ENCODE results near the gene ZSWIM6.
"Not testable (repeated sequence)": the region's sequence is repeated elsewhere in the genome, so short reads cannot be mapped to it uniquely, and the experiment has no call there.

ZSWIM6 gene

DNA sequence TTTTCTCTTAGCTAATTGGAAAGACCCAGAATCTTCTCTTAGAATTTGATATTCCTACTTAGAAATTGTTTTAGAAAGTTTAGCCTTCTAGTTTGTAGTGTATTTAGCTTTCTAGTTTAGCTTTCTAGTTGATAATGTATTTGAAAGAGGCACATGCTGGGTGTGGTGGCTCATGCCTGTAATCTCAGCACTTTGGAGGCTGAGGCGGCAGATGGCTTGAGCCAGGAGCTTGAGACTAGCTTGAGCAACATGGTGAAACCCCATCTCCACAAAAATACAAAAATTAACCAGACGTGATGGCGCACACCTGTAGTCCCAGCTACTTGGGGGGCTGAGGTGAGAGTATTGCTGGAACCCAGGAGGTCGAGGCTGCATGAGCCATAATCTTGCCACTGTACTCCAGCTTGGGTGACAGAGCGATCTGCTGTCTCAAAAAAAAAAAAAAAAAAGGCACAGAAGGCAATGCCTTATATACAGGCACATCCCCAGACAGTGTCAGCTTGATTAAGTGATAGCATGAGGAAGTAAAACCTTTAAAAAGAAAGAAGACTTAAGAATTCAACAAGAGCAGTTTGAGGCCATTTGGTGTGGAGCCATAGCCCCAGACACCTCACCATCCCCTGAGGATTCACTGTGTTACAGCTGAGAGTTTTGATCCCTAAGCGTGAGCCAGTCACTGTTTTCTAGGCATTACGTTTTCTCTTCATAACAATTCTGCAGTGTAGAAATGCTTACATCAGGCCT is 34.6 kb downstream of the ZSWIM6 start:
- DNase-seq = no peak

DNA sequence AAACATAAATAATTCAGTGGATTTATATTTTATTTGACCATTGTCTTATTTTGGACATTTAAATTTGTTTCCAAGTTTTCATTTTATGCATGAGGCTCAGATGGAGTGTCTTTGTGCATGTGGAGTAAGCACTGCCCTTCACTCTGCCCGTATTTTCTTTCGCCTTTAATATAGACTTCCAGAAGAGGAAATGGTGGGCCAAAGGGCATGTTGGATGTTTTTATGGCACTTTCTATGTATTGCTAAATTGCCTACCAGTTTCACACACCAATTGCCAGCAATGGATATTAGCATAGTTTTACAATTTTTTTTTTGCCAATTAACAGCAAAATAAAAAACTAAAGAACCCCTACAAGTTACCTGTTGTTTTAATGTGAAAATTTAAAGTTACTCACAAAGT is 38.4 kb downstream of the ZSWIM6 start:
- no peak for DNase-seq

DNA sequence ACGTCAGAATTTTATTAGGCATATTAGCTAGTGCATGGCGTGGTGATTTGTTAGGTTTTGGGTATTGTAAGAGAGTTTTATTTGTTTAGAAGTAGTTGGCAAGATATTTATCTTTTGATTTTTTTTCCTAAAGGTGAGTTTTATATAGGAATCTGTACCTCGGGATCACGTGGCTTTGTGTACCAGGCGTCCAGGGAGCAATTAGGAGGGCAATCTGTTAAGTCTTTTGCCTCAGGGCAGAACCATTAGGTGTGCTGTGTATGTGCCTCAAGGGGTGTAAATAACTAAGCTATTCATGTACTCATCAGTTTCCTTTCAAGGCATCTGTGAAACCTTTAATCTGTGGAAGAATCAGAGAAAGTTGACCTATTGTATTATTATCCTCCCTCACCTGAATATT is 39.4 kb downstream of the ZSWIM6 start:
- no peak for DNase-seq

DNA sequence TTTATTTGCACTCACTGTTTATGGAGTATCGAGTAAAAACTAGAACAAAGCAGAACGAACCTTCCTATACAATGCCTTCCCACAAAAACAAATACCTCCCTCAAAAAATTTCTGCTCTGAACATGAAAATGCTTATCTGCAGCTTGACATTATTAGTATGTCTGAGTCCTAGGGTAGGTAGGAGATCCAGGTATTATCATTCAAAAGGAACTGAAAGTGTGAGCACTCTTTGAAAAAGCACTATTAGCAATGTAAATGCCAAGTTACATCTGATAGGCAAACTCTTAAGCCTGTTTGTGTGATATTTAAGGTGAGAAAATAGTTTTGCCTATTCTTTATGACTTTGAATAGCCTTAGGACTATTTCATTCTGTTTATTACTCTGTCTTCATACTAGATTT is 47.6 kb downstream of the ZSWIM6 start:
- no peak for DNase-seq

DNA sequence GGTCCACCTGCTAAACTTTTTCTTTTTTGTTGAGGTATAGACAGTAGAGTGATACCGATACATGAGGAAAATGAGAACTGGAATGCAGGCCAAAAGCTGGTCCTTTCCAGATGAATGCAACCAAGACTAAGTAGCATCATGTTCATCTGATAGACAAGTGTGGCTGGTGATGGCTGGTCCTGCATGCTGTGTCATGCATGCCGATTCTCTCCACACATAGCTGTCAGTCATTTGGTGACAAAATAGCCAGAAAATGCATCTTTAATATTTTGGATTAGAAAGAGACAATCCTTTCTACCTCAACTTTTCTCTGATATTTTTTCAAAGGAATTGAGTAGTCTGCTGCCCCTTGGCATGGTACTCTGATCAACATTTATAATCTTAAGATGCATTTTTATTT is 49.9 kb downstream of the ZSWIM6 start:
- no peak for DNase-seq

DNA sequence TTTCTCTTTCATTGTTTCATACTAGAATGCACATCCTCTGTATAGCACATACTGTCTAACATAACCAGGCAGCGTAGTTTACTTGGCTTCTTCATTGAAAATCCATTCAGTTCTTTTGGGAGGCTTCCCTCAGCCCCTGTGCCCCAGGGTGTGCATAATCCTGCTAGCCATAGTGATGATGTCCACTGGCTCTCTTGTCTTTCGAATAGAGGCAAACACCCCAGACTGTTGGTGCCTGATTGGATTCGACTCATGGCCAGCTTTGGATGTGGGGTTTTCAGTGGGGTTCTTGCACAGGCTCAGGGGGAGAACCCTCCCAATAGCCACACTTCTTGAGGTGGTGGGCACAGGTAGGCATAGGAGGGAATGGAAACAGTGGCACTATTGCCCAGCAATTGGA is 53.6 kb downstream of the ZSWIM6 start:
- DNase-seq = no peak

DNA sequence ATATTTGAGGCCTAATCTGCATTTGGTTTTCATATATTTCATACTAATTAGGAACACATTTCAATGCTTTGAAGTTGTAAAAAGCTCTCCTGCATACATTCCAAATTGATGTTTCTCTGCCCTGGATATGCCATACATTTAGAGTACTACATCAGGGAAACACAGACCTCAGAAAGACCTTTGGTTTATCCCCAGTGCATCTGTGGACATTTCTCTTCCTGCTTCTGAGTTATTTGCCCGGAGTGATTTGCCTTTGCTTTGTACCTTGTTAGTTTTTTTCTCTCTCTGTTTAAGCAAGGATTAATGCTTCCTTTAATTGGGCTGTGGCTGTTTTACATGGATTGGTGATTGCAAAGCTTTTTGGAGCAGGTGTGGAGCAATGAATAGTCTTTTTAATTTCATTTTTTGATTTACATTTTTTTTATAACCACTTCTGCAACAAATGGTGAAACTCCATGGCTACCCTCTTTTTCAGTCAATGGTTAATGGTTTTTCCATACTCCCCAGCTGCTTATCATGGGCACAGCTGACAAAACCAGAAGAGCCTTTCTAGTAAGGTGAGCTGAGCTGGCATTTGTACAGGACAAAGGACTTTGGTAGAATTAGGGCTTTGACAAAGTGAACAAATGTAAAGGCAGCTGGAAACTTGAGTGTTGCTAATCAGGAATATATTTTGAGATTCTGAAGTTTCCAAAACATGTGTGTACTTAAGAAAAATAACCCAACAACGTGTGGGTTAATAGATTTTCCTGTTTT is 54.2 kb downstream of the ZSWIM6 start:
- DNase-seq = no peak

DNA sequence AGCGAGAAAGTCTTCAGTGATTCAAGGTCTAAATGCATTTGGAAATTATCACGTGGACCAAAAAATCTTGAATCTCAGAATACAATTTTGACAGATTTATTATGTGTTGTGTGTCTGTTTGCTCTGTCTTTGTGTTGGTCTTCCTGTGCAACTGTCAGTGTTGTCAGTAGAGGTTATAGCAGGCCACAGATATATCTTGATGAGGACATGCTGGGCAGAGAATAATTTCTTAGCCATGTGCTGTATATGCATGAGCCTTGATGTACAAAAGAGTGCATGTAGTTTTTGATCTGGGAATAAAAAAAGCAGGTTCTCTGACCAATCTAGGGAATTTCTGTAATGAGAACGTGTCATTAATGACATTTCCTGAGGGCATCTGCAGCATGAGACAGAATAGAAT is 57.6 kb downstream of the ZSWIM6 start:
- DNase-seq = no peak

DNA sequence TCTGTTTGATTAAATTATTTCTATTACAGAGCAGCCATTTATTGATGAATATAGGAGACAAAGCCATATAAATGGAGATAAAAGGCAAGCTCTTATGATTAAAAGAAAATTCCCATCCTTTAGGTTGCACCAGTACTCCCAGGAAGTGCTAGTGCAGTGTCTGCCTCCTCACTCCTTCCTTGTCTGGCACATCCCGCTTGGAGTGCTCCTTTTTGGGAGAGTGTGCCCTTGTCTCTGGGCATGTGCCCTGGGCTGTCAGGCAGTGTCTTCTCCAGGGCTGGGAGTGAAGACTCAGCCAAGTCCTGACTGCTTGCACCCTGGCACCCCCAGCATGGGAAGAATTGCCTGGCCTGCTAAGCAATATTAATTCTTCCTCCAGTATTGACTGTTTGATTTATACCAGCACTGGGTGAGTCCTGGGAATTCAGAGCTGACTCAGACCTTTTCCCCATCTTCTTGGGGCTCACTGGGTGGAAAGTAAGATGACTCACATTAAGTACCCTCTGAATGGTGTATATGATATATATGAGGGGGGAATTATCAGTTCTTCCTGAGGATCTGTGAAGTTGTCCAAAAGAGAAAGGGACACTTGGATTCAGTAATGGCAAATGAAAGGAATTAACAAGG is 62.1 kb downstream of the ZSWIM6 start:
- DNase-seq = no peak

DNA sequence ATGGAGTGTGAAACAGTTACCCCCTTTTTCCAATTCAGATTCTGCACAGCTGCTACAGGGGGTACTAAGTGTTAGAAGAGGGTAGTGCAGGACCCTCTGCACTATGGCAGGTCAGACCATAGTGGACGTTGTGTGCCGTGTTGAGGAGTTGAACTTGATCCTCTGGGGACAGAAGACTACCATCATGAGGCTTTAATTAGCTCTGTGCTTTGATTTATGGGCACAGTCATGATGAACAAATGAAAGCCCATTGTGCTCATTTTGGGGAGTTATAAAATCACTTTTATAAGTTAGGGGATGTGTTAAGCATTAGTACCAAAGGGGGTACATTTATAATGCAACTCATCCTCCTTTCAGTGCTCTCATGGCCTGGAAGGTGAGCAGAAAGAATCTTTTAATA is 62.7 kb downstream of the ZSWIM6 start:
- DNase-seq = no peak

DNA sequence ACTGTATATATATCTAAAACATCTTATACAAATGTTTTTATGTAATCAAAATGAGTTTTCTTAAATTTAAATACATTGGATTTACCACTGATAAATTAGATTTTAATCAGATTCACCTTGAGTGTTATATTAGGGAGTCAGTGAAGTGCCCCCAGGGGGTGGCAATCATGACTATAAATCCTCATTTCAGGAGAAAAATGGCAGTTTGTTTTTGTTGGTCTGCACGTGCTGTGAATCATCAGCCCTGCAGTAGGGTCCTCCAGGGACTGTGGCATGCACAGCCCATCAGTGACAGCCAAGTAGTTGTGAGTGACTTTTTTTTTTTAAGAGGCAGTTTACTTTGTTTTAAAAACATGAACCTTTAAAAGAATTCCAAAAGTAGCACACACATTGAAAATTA is 65.2 kb downstream of the ZSWIM6 start:
- DNase-seq = no peak

DNA sequence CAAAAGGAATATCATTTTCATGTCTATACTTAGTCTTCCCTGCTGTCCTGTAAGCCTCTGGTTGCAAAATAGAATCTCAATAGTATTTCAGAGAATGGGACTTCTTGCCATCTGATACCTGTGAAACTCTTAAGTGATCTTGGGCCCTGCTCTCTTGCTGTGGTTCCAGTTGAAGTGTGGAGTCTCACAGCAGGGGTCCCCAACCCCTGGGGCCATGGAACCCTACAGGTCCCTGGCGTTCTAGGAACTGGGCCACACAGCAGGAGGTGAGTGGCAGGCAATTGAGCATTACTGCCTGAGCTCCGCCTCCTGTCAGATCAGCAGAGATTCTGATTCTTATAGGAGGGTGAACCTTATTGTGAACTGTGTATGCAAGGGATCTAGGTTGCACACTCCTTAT is 65.9 kb downstream of the ZSWIM6 start:
- DNase-seq = no peak

DNA sequence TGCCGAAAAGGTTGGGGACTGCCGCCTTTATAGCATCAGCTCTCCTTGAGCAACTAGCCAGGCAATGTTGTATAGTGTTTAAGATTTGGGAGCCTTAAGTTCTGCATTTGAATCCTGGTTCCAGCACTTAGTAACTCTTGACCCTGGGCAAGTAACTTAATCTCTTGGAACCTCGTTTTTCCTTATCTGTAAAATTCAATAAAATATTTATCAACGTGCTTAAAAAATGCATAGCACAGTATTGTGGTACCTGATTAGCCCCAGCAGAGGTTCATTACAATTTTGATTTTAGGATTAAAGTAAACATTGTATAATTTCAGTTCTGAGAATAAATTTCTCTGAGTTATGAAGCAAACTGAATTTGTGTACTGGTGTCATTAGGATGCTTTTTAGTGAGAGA is 66.4 kb downstream of the ZSWIM6 start:
- no peak for DNase-seq

DNA sequence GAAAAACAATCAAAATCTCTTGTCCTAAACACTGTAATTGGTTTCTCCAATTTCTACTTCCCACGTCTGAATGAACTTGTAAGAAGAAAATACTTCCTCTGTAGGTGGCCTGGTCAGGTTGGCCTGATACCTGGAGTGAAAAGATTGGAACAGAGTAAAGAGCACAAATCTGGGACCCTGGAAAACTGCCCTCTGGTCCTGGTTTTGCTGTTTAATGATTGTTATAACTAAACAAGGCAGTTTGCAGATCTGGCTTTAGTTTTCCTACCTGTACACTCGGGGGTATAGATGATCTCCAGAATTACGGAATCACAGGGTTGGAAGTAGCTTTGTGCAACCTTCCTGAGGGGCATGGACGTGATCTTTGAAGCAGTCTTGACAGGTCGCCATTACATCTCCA is 67.6 kb downstream of the ZSWIM6 start:
- DNase-seq = no peak

DNA sequence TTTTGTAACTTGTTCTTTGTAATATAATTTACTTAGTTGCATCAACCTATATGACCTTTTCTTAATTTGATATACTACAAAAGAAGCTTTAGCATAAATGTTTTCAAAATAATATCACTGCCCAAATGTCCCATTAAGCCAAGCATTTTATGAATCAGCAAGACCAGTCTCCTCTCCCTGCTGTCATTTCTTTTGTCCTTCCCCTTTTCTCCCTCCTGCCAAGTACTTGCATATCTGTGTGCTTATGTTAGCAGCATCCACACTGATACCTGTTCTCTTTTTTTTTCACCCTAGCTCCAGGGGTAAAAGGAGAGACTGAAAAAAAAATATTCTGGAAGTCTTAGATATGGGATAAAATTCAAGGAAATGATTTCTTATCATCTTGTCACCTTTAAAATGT is 69.7 kb downstream of the ZSWIM6 start:
- DNase-seq = no peak

DNA sequence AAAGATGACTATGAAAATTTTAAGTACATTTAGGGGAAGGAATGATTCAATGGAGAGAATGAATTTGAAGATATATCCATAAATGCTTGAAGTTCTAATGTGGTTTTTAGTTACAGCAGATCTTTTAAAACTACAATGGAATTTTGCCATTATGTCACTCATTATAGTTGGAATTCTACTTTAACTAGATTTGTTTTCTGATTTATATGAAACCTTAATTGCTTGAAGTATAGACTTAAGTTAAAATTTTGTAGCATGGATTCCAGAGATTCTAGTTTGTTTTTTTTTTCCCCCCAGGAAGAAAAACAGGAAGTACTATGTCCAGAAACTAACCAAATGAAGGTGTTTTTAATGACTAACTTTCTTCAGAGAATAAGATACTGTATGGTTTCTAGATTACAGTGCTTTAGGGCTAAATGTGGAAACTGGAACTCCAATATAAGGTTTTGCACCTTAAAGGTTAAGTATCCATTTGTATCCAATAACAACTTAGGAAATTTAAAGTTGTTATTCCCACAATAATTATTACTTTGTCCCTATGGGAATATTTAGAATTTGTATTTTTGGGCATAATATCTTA is 70.3 kb downstream of the ZSWIM6 start:
- DNase-seq = peak; percentile 10

DNA sequence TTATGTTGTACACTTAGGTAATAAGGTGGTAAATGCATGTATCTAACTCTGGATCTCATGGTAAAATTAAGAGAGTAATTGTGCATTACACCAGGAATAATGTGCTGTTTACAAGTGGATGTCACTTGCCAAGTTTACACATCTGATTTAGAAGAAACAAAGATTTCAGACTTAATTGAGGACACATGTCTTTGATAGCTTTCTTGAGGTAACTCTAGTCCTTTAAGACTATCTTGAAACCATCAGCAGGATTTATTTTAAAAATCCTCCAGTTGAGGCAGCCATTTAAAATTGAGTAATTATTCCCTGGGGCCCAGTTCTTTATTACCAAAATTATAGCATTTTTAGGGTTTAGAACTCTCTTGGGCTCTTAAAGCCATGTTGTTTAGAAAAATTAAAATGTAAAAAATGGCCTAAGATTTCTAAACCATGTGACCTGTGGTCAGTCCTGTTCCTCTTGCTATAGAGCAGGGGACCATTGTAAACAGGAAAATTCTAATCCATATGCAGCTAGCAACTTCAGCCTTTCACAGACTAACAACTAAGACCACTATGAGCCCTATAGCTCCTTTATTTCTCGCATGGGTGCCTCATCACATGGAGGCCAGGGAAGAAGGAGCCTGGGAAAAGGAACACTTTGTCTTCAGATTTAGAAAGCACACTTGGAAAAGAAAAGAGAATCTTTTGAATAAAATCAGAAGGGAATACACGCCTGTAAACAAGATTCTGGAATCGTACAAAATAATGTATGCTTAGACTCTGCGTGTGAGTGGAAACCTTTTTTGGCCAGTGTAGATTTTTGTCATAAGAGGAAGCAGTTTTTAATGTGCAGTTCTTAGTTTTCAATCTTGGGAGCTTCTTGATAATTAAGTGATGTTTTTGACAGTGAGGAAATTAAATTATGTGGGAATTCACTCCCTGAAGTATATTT is 71.2 kb downstream of the ZSWIM6 start:
- no peak for DNase-seq

DNA sequence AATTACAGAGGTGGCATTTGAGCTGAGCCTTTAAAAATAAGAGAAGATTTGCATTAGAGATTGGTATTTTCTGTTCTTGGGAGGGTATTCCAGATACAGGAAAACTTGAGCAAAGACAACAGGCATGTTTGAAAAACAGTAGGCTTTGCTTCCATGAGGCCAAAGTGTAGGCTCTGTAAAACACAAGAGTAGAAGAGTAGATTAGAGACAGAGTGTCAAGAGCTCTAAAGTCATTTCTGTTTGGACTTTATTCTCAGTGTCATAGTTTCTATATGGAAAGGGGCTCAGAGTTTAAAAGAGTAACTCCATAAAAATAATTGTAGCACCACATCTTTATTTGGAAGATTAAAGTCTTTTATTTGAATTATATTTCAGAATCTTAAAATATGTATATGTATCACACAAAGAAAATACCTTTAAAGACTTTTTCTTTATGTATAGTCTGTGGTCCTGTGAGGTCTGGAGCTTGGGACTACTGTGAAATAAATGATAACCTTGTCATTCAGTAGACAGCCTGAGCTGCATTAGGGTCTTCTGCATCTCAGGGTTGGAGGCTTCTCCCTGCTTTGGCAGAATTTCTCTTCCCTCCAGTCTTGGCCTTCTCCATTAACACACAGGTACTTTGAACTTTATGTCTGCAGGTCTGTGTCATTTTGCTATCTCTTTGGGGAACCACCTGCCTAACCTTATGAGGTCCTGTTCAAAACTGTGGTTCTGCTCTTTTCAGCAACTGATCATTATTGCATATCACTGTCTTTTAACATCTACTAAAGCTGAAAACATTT is 73.6 kb downstream of the ZSWIM6 start:
- DNase-seq = no peak

DNA sequence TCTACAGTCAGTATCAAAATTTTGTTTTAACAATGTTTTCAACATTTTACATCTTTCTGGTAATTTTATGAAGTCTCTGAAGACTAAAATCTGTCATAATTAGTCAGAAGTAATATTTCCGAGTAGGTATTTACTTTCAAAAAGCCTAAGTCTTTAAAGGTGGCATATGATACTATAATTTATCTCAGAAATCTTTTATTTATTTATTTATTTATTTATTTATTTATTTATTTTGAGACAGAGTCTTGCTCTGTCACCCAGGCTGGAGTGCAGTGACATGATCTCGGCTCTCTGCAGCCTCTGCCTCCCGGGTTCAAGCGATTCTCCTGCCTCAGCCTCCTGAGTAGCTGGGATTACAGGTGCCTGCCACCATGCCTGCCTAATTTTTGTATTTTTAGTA is 74.4 kb downstream of the ZSWIM6 start:
- DNase-seq = not testable (repeated sequence)

DNA sequence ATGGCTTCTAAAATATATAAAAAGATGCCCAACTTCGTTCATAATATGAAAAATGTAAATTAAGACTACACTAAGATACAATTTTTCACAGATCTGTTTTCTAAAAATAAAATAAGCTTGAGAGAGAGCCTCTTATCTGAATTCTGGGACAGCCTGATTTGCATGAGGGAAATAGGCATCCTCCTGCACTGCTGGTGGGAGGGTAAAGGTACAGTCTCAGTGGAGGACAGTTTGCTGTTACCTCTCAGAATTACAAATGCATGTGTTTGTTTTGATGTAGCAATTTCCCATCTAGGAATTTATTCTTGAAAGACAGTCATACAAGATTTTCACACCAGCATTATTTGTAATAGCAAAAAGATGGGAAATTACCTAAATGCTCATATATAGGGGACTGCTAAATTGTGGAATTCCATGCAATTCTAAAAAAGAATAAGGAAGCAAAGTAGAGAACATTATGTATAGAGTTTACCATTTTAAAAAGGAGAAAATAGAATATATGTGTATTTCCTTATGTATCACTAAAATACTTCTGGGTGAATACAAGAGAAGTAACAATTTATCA is 75.7 kb downstream of the ZSWIM6 start:
- DNase-seq = peak; percentile 12

DNA sequence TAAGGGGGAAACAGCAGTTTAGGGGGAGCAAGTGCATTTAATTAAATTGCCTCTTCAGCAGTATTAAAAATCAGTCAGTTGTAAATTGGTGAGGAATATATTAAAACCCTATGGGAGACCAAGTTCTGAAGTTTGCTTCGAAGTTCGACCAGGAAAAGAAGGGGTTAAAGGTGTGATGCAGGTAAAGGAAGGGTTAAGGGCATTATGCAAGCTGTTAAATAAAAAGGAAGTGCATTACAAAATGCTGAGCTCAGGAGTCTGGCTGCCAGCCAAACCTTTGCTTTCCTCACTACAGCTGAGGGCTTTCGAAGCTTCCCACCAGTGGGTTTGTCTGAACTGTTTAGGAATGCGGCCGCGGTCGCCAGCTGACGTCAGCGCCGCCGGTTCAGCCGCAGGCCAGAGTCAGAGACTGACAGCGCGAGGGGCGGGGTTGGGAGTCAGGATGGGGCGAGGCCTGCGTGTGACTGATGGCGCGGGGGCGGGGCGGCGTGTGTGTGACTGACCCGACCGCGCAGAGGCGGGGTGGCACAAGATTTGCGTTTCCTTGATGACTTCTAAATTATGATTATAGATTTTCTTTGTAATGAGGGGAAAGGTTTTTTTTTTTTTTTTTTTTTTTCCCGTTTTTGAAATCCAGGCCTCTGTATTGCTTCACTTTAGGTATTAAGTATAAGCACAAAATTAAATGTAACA is 76.6 kb downstream of the ZSWIM6 start:
- DNase-seq = peak; percentile 100

Data from inflammatory macrophage treated with lipopolysaccharide for 4 hours (primary cell).